NOMO-1 treated with dmso at 0.1 percent for 144 hours (cell line): Measurements from ENCODE around the gene ARHGEF16.

Experiments
- DNase-seq: peaks from one replicate; lab custom pipeline; 2025; ENCODE audit not compliant: unreplicated experiment; lab: John Stamatoyannopoulos, UW

ARHGEF16 gene

GRCh38 chr1:3500265-3500835, 45.9 kb downstream of the ARHGEF16 start:
- no peak for DNase-seq

GRCh38 chr1:3501437-3501836, 47.0 kb downstream of the ARHGEF16 start:
- DNase-seq, result no peak

- no peak for DNase-seq
These were observed 47.6 kb downstream of the ARHGEF16 start for GRCh38 chr1:3501856-3502640.

GRCh38 chr1:3502641-3503524, 48.4 kb downstream of the ARHGEF16 start:
- DNase-seq, result no peak

- DNase-seq, result no peak
These were observed 49.0 kb downstream of the ARHGEF16 start for GRCh38 chr1:3503525-3503886.

- DNase-seq, result no peak
These were observed 49.8 kb downstream of the ARHGEF16 start for GRCh38 chr1:3504151-3504821.

GRCh38 chr1:3504822-3505153, 50.3 kb downstream of the ARHGEF16 start:
- no peak for DNase-seq

GRCh38 chr1:3505161-3505560, 50.7 kb downstream of the ARHGEF16 start:
- DNase-seq, result no peak

GRCh38 chr1:3506041-3506440, 51.6 kb downstream of the ARHGEF16 start:
- DNase-seq, result no peak

GRCh38 chr1:3506943-3507342, 52.5 kb downstream of the ARHGEF16 start:
- DNase-seq, result no peak

GRCh38 chr1:3507636-3508275, 53.3 kb downstream of the ARHGEF16 start:
- no peak for DNase-seq

- no peak for DNase-seq
These were observed 54.4 kb downstream of the ARHGEF16 start for GRCh38 chr1:3508757-3509415.

- DNase-seq, result no peak
These were observed 55.3 kb downstream of the ARHGEF16 start for GRCh38 chr1:3509721-3510120.

GRCh38 chr1:3510136-3510955, 55.9 kb downstream of the ARHGEF16 start:
- DNase-seq, result no peak

- no peak for DNase-seq
These were observed 56.4 kb downstream of the ARHGEF16 start for GRCh38 chr1:3510956-3511250.

GRCh38 chr1:3511306-3511705, 56.8 kb downstream of the ARHGEF16 start:
- DNase-seq, result no peak

- DNase-seq, result no peak
These were observed 57.4 kb downstream of the ARHGEF16 start for GRCh38 chr1:3511856-3512255.

- no peak for DNase-seq
These were observed 59.9 kb downstream of the ARHGEF16 start for GRCh38 chr1:3514404-3514803.

- no peak for DNase-seq
These were observed 60.8 kb downstream of the ARHGEF16 start for GRCh38 chr1:3515272-3515671.
